Peyer's patch (tissue), 4 donors: ENCODE results near the gene FBN3.

Experiments
- CTCF ChIP-seq, 6 experiments: fragments of 450-650 bp in 4 of 6; fragments of 200-600 bp in 2 of 6; sonication (generic) in 1 of 6; IDR thresholded peaks; one replicate each; pipeline ENCODE4 v1.5.1; 2017 to 2019; ENCODE audit warnings: antibody characterized with exemption in 6 of 6, mild to moderate bottlenecking in 3 of 6, moderate library complexity in 1 of 6
- POLR2A ChIP-seq, 2 donors: fragments of 450-650 bp; IDR thresholded peaks; one replicate each; pipeline ENCODE4 v1.5.1; 2017; ENCODE audit warnings: antibody characterized with exemption in 2 of 2, mild to moderate bottlenecking in 2 of 2, moderate library complexity in 2 of 2

GRCh38 chr19:8109455-8109854 lies 39.9 kb downstream of the FBN3 start:
- no peak for TF ChIP-seq CTCF (IDR thresholded peaks at IDR 0.05)
- no peak for TF ChIP-seq POLR2A (IDR thresholded peaks at IDR 0.05)
